IMR-90 (cell line): ENCODE results near the gene KRT32. TPM values are rescaled to one million over a fixed set of nuclear protein-coding genes. Genes with fewer than 3 reads are reported as not detected.

Experiments
- ATAC-seq: fragments of 200-7000 bp; cut with Tn5 transposase; 2 replicates; pipeline ENCODE4 v1.9.1; 2020; ENCODE audit warnings: low read depth, mild to moderate bottlenecking, moderate library complexity
- BruUV-seq: library from RNA; stranded (reverse); fragments of 400-500 nt; replicated peaks from 2 replicates; lab custom pipeline; 2021; lab: Mats Ljungman, UMichigan
- CTCF ChIA-PET: fragments of 300-600 bp; formaldehyde crosslinking; extraction: SDS; loops from one replicate; lab custom pipeline; 2021; ENCODE audit warnings: antibody characterized with exemption; lab: Yijun Ruan, JAX
- POLR2A ChIA-PET: fragments of 300-600 bp; sonication (Branson Sonifier 250); formaldehyde crosslinking; loops from one replicate; lab custom pipeline; 2022; ENCODE audit warnings: antibody characterized with exemption; ENCODE audit not compliant: unreplicated experiment; lab: Charles Lee
- DNase-seq: peaks from one replicate; pipeline ENCODE4 v3.0.0; 2013
- H2AFZ ChIP-seq: replicated peaks from 2 replicates; pipeline ENCODE3; 2013; ENCODE audit warnings: low read length, mild to moderate bottlenecking; ENCODE audit not compliant: poor library complexity
- H2AK5ac ChIP-seq: 2 replicates; pipeline ENCODE4 v1.6.1; 2013; ENCODE audit warnings: low read depth, low read length, inconsistent platforms
- H2AK9ac ChIP-seq: replicated peaks from 2 replicates; pipeline ENCODE3; 2013; ENCODE audit warnings: mild to moderate bottlenecking, low read depth, low read length, moderate library complexity; ENCODE audit not compliant: poor library complexity
- H2BK120ac ChIP-seq: 2 replicates; pipeline ENCODE4 v1.6.1; 2013; ENCODE audit warnings: low read depth, low read length, inconsistent platforms
- H2BK15ac ChIP-seq: 3 replicates; pipeline ENCODE4 v1.6.1; 2013; ENCODE audit warnings: low read depth, low read length, inconsistent platforms
- H2BK20ac ChIP-seq: 2 replicates; pipeline ENCODE4 v1.6.1; 2013; ENCODE audit warnings: low read depth, mild to moderate bottlenecking, inconsistent platforms, low read length, moderate library complexity
- H2BK5ac ChIP-seq: 2 replicates; pipeline ENCODE4 v1.6.1; 2013; ENCODE audit warnings: mild to moderate bottlenecking, low read depth, low read length, inconsistent platforms; ENCODE audit not compliant: poor library complexity, severe bottlenecking
- H3K14ac ChIP-seq: replicated peaks from 2 replicates; pipeline ENCODE4 v1.6.1; 2013; ENCODE audit warnings: low read depth, low read length, inconsistent platforms
- H3K18ac ChIP-seq: 2 replicates; pipeline ENCODE4 v1.6.1; 2013; ENCODE audit warnings: low read depth, low read length, control low read depth
- H3K23ac ChIP-seq: 2 replicates; pipeline ENCODE4 v1.6.1; 2013; ENCODE audit warnings: low read depth, low read length, inconsistent platforms
- H3K27ac ChIP-seq: 2 replicates; pipeline ENCODE4 v1.5.1; 2013; ENCODE audit warnings: mild to moderate bottlenecking, control low read depth, low read length; ENCODE audit not compliant: insufficient read depth
- H3K27me3 ChIP-seq: 2 replicates; pipeline ENCODE4 v1.6.1; 2013; ENCODE audit warnings: low read length; ENCODE audit not compliant: control insufficient read depth, insufficient read depth
- H3K36me3 ChIP-seq: 2 replicates; pipeline ENCODE4 v1.6.1; 2013; ENCODE audit warnings: low read length, mixed read lengths; ENCODE audit not compliant: control insufficient read depth, insufficient read depth
- H3K4ac ChIP-seq: 2 replicates; pipeline ENCODE4 v1.6.1; 2013; ENCODE audit warnings: low read depth, low read length, inconsistent platforms
- H3K4me1 ChIP-seq: 2 replicates; pipeline ENCODE4 v1.6.1; 2013; ENCODE audit warnings: low read length, mixed read lengths; ENCODE audit not compliant: control insufficient read depth, insufficient read depth
- H3K4me2 ChIP-seq: 2 replicates; pipeline ENCODE4 v1.6.1; 2013; ENCODE audit warnings: low read depth, mild to moderate bottlenecking, control low read depth, low read length, moderate library complexity
- H3K4me3 ChIP-seq: 2 replicates; pipeline ENCODE4 v1.5.1; 2013; ENCODE audit warnings: low read depth, mild to moderate bottlenecking, control low read depth, low read length, moderate library complexity; ENCODE audit not compliant: insufficient read depth
- H3K56ac ChIP-seq: 2 replicates; pipeline ENCODE4 v1.6.1; 2013; ENCODE audit warnings: low read length, inconsistent platforms; ENCODE audit not compliant: insufficient read depth; ENCODE audit errors: extremely low read depth
- H3K79me1 ChIP-seq, 2 experiments: 2 replicates each; pipeline ENCODE4 v1.6.1; 2013; ENCODE audit warnings: low read length in 2 of 2, inconsistent platforms in 1 of 2, low read depth in 1 of 2
- H3K9ac ChIP-seq: 2 replicates; pipeline ENCODE4 v1.6.1; 2013; ENCODE audit warnings: low read depth, low read length, control low read depth
- H3K9me1 ChIP-seq: 2 replicates; pipeline ENCODE4 v1.6.1; 2013; ENCODE audit warnings: low read length, inconsistent platforms; ENCODE audit not compliant: insufficient read depth
- H3K9me3 ChIP-seq: 2 replicates; pipeline ENCODE4 v1.6.1; 2013; ENCODE audit warnings: low read length; ENCODE audit not compliant: control insufficient read depth, insufficient read depth
- H4K20me1 ChIP-seq: 2 replicates; pipeline ENCODE4 v1.6.1; 2013; ENCODE audit warnings: low read length, inconsistent platforms; ENCODE audit not compliant: insufficient read depth
- H4K5ac ChIP-seq: 2 replicates; pipeline ENCODE4 v1.6.1; 2013; ENCODE audit warnings: mild to moderate bottlenecking, low read depth, low read length, control low read depth
- H4K8ac ChIP-seq, 2 experiments: 2 replicates each; pipeline ENCODE4 v1.6.1; 2013; ENCODE audit warnings: low read depth in 2 of 2, low read length in 2 of 2, control low read depth in 1 of 2, inconsistent platforms in 1 of 2
- H4K91ac ChIP-seq: 2 replicates; pipeline ENCODE4 v1.6.1; 2013; ENCODE audit warnings: low read depth, low read length, inconsistent platforms; ENCODE audit not compliant: insufficient read depth
- BHLHE40 ChIP-seq: fragments of 150-350 bp; IDR thresholded peaks from 2 replicates; pipeline ENCODE4 v1.6.1; 2016; ENCODE audit warnings: mild to moderate bottlenecking, low read depth, low read length
- CEBPB ChIP-seq: IDR thresholded peaks from 2 replicates; pipeline ENCODE4 v1.6.1; 2012; ENCODE audit warnings: low read depth, low read length, improper control_type of control experiment
- CHD1 ChIP-seq: IDR thresholded peaks from 2 replicates; pipeline ENCODE4 v1.6.1; 2012; ENCODE audit warnings: low read depth, low read length, improper control_type of control experiment
- ELK1 ChIP-seq: fragments of 150-350 bp; IDR thresholded peaks from 2 replicates; pipeline ENCODE4 v1.6.1; 2016; ENCODE audit warnings: low read depth, mild to moderate bottlenecking, low read length, moderate library complexity, borderline replicate concordance
- FOS ChIP-seq: fragments of 150-350 bp; IDR thresholded peaks from 2 replicates; pipeline ENCODE4 v1.6.1; 2016; ENCODE audit warnings: low read depth, low read length
- MAFK ChIP-seq: IDR thresholded peaks from 2 replicates; pipeline ENCODE4 v1.6.1; 2012; ENCODE audit warnings: low read depth, low read length, improper control_type of control experiment
- MAZ ChIP-seq: IDR thresholded peaks from 2 replicates; pipeline ENCODE4 v1.6.1; 2012; ENCODE audit warnings: low read depth, mild to moderate bottlenecking, low read length, improper control_type of control experiment, moderate library complexity, borderline replicate concordance
- MXI1 ChIP-seq: IDR thresholded peaks from 2 replicates; pipeline ENCODE4 v1.6.1; 2012; ENCODE audit warnings: low read depth, mild to moderate bottlenecking, low read length, moderate library complexity, borderline replicate concordance
- NFE2L2 ChIP-seq: fragments of 150-350 bp; IDR thresholded peaks from 2 replicates; pipeline ENCODE4 v1.6.1; 2016; ENCODE audit warnings: low read depth, mild to moderate bottlenecking, low read length
- POLR2A ChIP-seq: IDR thresholded peaks from 2 replicates; pipeline ENCODE4 v1.6.1; 2012; ENCODE audit warnings: mild to moderate bottlenecking, low read depth, low read length
- RAD21 ChIP-seq: IDR thresholded peaks from 2 replicates; pipeline ENCODE4 v1.6.1; 2012; ENCODE audit warnings: low read length, improper control_type of control experiment
- RCOR1 ChIP-seq: IDR thresholded peaks from 2 replicates; pipeline ENCODE4 v1.6.1; 2012; ENCODE audit warnings: mild to moderate bottlenecking, low read length, improper control_type of control experiment; ENCODE audit not compliant: insufficient replicate concordance
- RFX5 ChIP-seq: IDR thresholded peaks from 2 replicates; pipeline ENCODE4 v1.8.0; 2012; ENCODE audit warnings: low read depth, mild to moderate bottlenecking, low read length, moderate library complexity
- SMC3 ChIP-seq: fragments of 150-350 bp; IDR thresholded peaks from 2 replicates; pipeline ENCODE4 v1.6.1; 2016; ENCODE audit warnings: low read depth, mild to moderate bottlenecking, antibody characterized with exemption, low read length, moderate library complexity
- USF2 ChIP-seq: fragments of 150-350 bp; IDR thresholded peaks from 2 replicates; pipeline ENCODE4 v1.6.1; 2017; ENCODE audit warnings: mild to moderate bottlenecking, antibody characterized with exemption, low read length, low read depth
- WGBS, 2 experiments: methylation state at CpG; one replicate each; pipeline versions ENCODE4 v1.1.5 to v1.1.7; 2013; ENCODE audit warnings: missing lambda C conversion rate in 2 of 2; ENCODE audit not compliant: insufficient read length in 1 of 2; ENCODE audit errors: extremely low coverage in 2 of 2; 5-methylcytosine and 5-hydroxymethylcytosine counted together
- dilution Hi-C: fragments of 300-500 bp; cut with HindIII; formaldehyde crosslinking; loops from one replicate; pipeline ENCODE4 v1.14.3; 2018; ENCODE audit warnings: low sequenced_read_pairs; ENCODE audit not compliant: unreplicated experiment
- in situ Hi-C: fragments of 300-500 bp; cut with MboI; formaldehyde crosslinking; loops from 3 replicates; pipeline ENCODE4 v1.14.3; 2019; ENCODE audit warnings: low sequenced_read_pairs, inconsistent platforms, mixed read lengths
- intact Hi-C: fragments of 100-400 bp; cut with micrococcal nuclease; formaldehyde crosslinking; loops from 2 replicates; pipeline ENCODE4 v1.10.0; 2022
- polyA plus RNA-seq, 3 experiments: library from polyadenylated mRNA; depleted of rRNA; stranded (reverse); fragments of >200 nt; gene quantifications; 2 replicates each; pipeline ENCODE4 v1.2.3, GENCODE V29; 2012; ENCODE audit warnings: low replicate concordance in 1 of 3
- total RNA-seq: library from RNA; depleted of rRNA; stranded (reverse); fragments of >200 nt; gene quantifications from 2 replicates; pipeline ENCODE4 v1.2.3, GENCODE V29; 2012

The KRT32 gene
- total and polyA plus RNA-seq, 2 of the 4 experiments (the other 2 are of a cell fraction), result 0.09 TPM; not detected in 1

GRCh38 chr17:41476866-41477815 is 10.0 kb upstream of the KRT32 start:
- no peaks in the 10 kb centered on the region for H3K79me1 ChIP-seq
- intact Hi-C loops (no loop called here), dilution Hi-C loops (no loop called here), in situ Hi-C loops (no loop called here)
- no peak for ATAC-seq
- no peak overlapping the region for H3K23ac ChIP-seq
- H3K27ac ChIP-seq, result no peak overlapping the region
- ChIA-PET POLR2A (no interaction called here), CTCF (interaction anchor here (0.7 kb wide), 1 partner anchor 12 kb away, joined by 3 read pairs; no protein-coding TSS in a partner anchor)
- WGBS, 2 experiments, result 79% methylated on average over 12 of the region's 22 CpGs; no CpG with 5 or more reads in 1 of the 2 experiments
- H2AK9ac ChIP-seq, result no peak overlapping the region
- no peak overlapping the region for H2BK5ac ChIP-seq
- no peak overlapping the region for H3K18ac ChIP-seq
- no peak overlapping the region for H3K56ac ChIP-seq
- H4K20me1 ChIP-seq, result no peaks in the 10 kb centered on the region
- no peak overlapping the region for H3K4ac ChIP-seq
- H3K14ac ChIP-seq, result no peak overlapping the region
- H4K5ac ChIP-seq, result no peak overlapping the region
- H3K9me3 ChIP-seq, result peaks cover 5% of the 10 kb centered on the region
- no peak overlapping the region for H2BK20ac ChIP-seq
- H2AFZ ChIP-seq, result no peak overlapping the region
- DNase-seq, result no peak
- H2BK15ac ChIP-seq, result no peak overlapping the region
- H3K4me1 ChIP-seq, result no peaks in the 10 kb centered on the region
- no peak overlapping the region for H3K9ac ChIP-seq
- H3K36me3 ChIP-seq, result no peaks in the 10 kb centered on the region
- H3K27me3 ChIP-seq, result peaks cover 16% of the 10 kb centered on the region
- H3K4me3 ChIP-seq, result no peak overlapping the region
- H2BK120ac ChIP-seq, result no peak overlapping the region
- H4K91ac ChIP-seq, result no peak overlapping the region
- no peak overlapping the region for H4K8ac ChIP-seq
- no peak overlapping the region for H2AK5ac ChIP-seq
- H3K4me2 ChIP-seq, result no peak overlapping the region
- BruUV-seq, result no TSS peak
- H3K9me1 ChIP-seq, result peaks cover 3% of the 10 kb centered on the region; the same call in 1 of the 2 replicates
- TF ChIP-seq MAZ (no peak), MXI1 (no peak), POLR2A (no peak), SMC3 (no peak), NFE2L2 (no peak), CEBPB (no peak), RFX5 (no peak), ELK1 (no peak), CHD1 (no peak), RAD21 (no peak), RCOR1 (no peak), MAFK (no peak), BHLHE40 (no peak), FOS (no peak), USF2 (no peak)
